Heart right ventricle (tissue), 16 donors: Measurements from ENCODE around the gene SPINK4. TPM values are rescaled to one million over a fixed set of nuclear protein-coding genes. Genes with fewer than 3 reads are reported as not detected.

Source experiments
- ATAC-seq, 8 donors: fragments of 200-7000 bp; cut with Tn5 transposase; one replicate each; pipeline ENCODE4 v1.9.1; 2020; ENCODE audit warnings: mild to moderate bottlenecking in 8 of 8, moderate library complexity in 8 of 8, moderate number of reproducible peaks in 1 of 8
- DNase-seq, 2 donors: peaks; one replicate each; pipeline ENCODE4 v3.0.0-alpha.2; 2020
- H3K27ac ChIP-seq, 10 donors: fragments of 200-600 bp; sonication (generic) in 2 of 10; one replicate each; pipeline versions ENCODE4 v1.5.0 to v1.8.0; 2020 to 2022; ENCODE audit warnings: mild to moderate bottlenecking in 3 of 10
- H3K27me3 ChIP-seq, 7 donors: fragments of 200-600 bp; one replicate each; pipeline ENCODE4 v1.8.0; 2021 to 2022; ENCODE audit warnings: mild to moderate bottlenecking in 2 of 7
- H3K36me3 ChIP-seq, 9 donors: fragments of 200-600 bp; sonication (generic) in 1 of 9; one replicate each; pipeline versions ENCODE4 v1.5.0 to v1.8.0; 2020 to 2022; ENCODE audit warnings: mild to moderate bottlenecking in 2 of 9
- H3K4me1 ChIP-seq, 9 donors: fragments of 200-600 bp; sonication (generic) in 1 of 9; one replicate each; pipeline versions ENCODE4 v1.5.0 to v1.8.0; 2020 to 2022; ENCODE audit warnings: mild to moderate bottlenecking in 4 of 9
- H3K4me3 ChIP-seq, 10 donors: fragments of 200-600 bp; sonication (generic) in 2 of 10; one replicate each; pipeline versions ENCODE4 v1.5.0 to v1.8.0; 2020 to 2022; ENCODE audit warnings: mild to moderate bottlenecking in 7 of 10, moderate library complexity in 2 of 10
- H3K9me3 ChIP-seq, 11 donors: fragments of 200-600 bp in 10 of 11; sonication (generic) in 2 of 11; one replicate each; pipeline versions ENCODE4 v1.5.0 to v1.8.0; 2013 to 2022; ENCODE audit warnings: mild to moderate bottlenecking in 2 of 11, control low read depth in 1 of 11, moderate library complexity in 1 of 11
- CTCF ChIP-seq, 9 donors: fragments of 200-600 bp; sonication (generic) in 2 of 9; IDR thresholded peaks; one replicate each; pipeline versions ENCODE4 v1.5.0 to v1.8.0; 2021 to 2022; ENCODE audit warnings: antibody characterized with exemption in 9 of 9, mild to moderate bottlenecking in 5 of 9, moderate library complexity in 1 of 9
- WGBS, 2 donors: extraction: QIAGEN DNeasy Blood & Tissue Kit; methylation state at CpG; one replicate each; pipeline ENCODE4 v1.1.7; 2013; ENCODE audit warnings: inconsistent platforms in 1 of 2; 5-methylcytosine and 5-hydroxymethylcytosine counted together
- intact Hi-C, 10 donors: fragments of 100-400 bp; cut with DNase I; formaldehyde crosslinking; loops; one replicate each; pipeline versions ENCODE4 v1.11.1 to v1.14.2; 2022
- polyA plus RNA-seq, 2 donors: library from polyadenylated mRNA; stranded (reverse); fragments of 200-250 nt; gene quantifications; one replicate each; pipeline ENCODE4 v1.2.3, GENCODE V29; 2013
- total RNA-seq, 10 donors: library from RNA; stranded (reverse); fragmentation: NEBNext Ultra II Directional in 3 of 10; extraction: Animal tissue kit (Norgen Biotek cat#: 25700) in 3 of 10; gene quantifications; one replicate each; pipeline versions ENCODE4 v1.2.1 to v1.2.4, GENCODE V29; 2021 to 2023
- donor health status: Arrhythmogenic right ventricular cardiomyopathy.
- donor health status: ischemic (EF 13 %, LVEDD 7.1; RV severe dilation, severe dysfunction).
- donor health status: healthy with polysubstance abuse.
- donor health status: DM: no; HTN: yes; CAD: no.
- donor health status: DM: no; HTN: no; CAD: no.
- donor health status: ischemic (EF 25% LVEDD 6.9; RV normal size, moderate dysfunction).
- donor health status: ischemic (EF 25% LVEDD 5.7; RV mildly dilated, moderate dysfunction).
- donor health status: healthy.
- donor health status: DM: yes; HTN: yes; CAD: no.
- donor health status: Ischemic cardiomyopathy.
- donor health status: ischemic (EF 35%, LVEDD 5.7; RV mildly dilated, moderate dysfunction).
- donor health status: nonischemic (EF 11% LVEDD 7.7; RV severe dilation, severe dysfunction).
- donor health status: DM: yes; HTN: yes; CAD: no.
- donor health status: PGD.
- donor health status: ischemic (EF 29% LVEDD 5.4; RV normal size, mild dysfunction).
- donor health status: nonischemic (EF 23%, LVEDD 6.1; RV moderate dilation, normal function).

Gene SPINK4
- total and polyA plus RNA-seq, 12 donors: not detected

GRCh38 chr9:33287087-33287490 lies 47.1 kb downstream of the SPINK4 start:
- 59 to 61% methylated on average over 4 of the region's 4 CpGs for WGBS, 2 donors
- DNase-seq (peak in 1 of 2 donors; percentile 34), ATAC-seq (no peak)
- intact Hi-C loops: loop anchor here in 7 of 10 donors (5.0 to 10.0 kb wide), 4 partner anchors 130 to 185 kb away; partner anchors contain the start of gene NOL6 (in 1 of the 7)
- Histone ChIP-seq H3K4me1 (peaks cover 0 to 31% (median 26%) of the 10 kb centered on the region in 9 donors), H3K9me3 (no peaks in the 10 kb centered on the region), H3K36me3 (peaks cover 0 to 49% (median 8%) of the 10 kb centered on the region in 9 donors), H3K27ac (peak overlapping the region in 7 of 10 donors; percentile 3 to 35 (median 24)), H3K4me3 (no peak overlapping the region), H3K27me3 (no peaks in the 10 kb centered on the region)
- TF ChIP-seq CTCF (IDR thresholded peaks at IDR 0.05): peak; percentile 31 to 76 (median 67)

GRCh38 chr9:33288235-33288634 lies 48.3 kb downstream of the SPINK4 start:
- Histone ChIP-seq H3K4me3 (no peak overlapping the region), H3K4me1 (peaks cover 0 to 43% (median 37%) of the 10 kb centered on the region in 9 donors), H3K9me3 (no peaks in the 10 kb centered on the region), H3K36me3 (peaks cover 0 to 49% (median 0%) of the 10 kb centered on the region in 9 donors), H3K27me3 (no peaks in the 10 kb centered on the region), H3K27ac (peak overlapping the region in 3 of 10 donors; percentile 98 to 100 (median 99))
- intact Hi-C loops: loop anchor here in 7 of 10 donors (5.0 to 10.0 kb wide), 4 partner anchors 129 to 184 kb away; partner anchors contain the start of gene NOL6 (in 1 of the 7)
- 82 to 91% methylated on average over 4 of the region's 4 CpGs for WGBS, 2 donors
- ATAC-seq (no peak), DNase-seq (peak in 1 of 2 donors; percentile 16)
- no peak for TF ChIP-seq CTCF (IDR thresholded peaks at IDR 0.05)

- H3K36me3 ChIP-seq: peaks cover 0 to 49% (median 0%) of the 10 kb centered on the region in 9 donors
- intact Hi-C loops: loop anchor here in 7 of 10 donors (5.0 to 10.0 kb wide), 4 partner anchors 128 to 183 kb away; partner anchors contain the start of gene NOL6 (in 1 of the 7)
- H3K27me3 ChIP-seq: no peaks in the 10 kb centered on the region
- peak; percentile 9 to 15 for DNase-seq
- WGBS, 2 donors: 83 to 86% methylated on average over 14 of the region's 14 CpGs
- peak in 1 of 8 donors; percentile 12 for ATAC-seq
- peaks cover 0 to 49% (median 43%) of the 10 kb centered on the region in 9 donors for H3K4me1 ChIP-seq
- TF ChIP-seq CTCF (IDR thresholded peaks at IDR 0.05): no peak
- no peaks in the 10 kb centered on the region for H3K9me3 ChIP-seq
- peak overlapping the region; percentile 94 to 100 (median 98) for H3K27ac ChIP-seq
- peak overlapping the region in 6 of 10 donors; percentile 60 to 94 (median 84) for H3K4me3 ChIP-seq
Observed at GRCh38 chr9:33288828-33289483, 49.0 kb downstream of the SPINK4 start.

- ATAC-seq (peak in 7 of 8 donors; percentile 0 to 40 (median 14)), DNase-seq (peak; percentile 13 to 21)
- peaks cover 0 to 49% (median 0%) of the 10 kb centered on the region in 9 donors for H3K36me3 ChIP-seq
- peak overlapping the region; percentile 94 to 100 (median 98) for H3K27ac ChIP-seq
- H3K4me1 ChIP-seq: peaks cover 0 to 55% (median 43%) of the 10 kb centered on the region in 9 donors
- TF ChIP-seq CTCF (IDR thresholded peaks at IDR 0.05): no peak
- no peaks in the 10 kb centered on the region for H3K9me3 ChIP-seq
- H3K27me3 ChIP-seq: no peaks in the 10 kb centered on the region
- intact Hi-C loops: loop anchor here in 7 of 10 donors (5.0 to 10.0 kb wide), 4 partner anchors 128 to 183 kb away; partner anchors contain the start of gene NOL6 (in 1 of the 7)
- H3K4me3 ChIP-seq: peak overlapping the region; percentile 59 to 94 (median 79)
- WGBS, 2 donors: 12 to 14% methylated on average over 9 to 11 of the region's 12 CpGs
Observed at GRCh38 chr9:33289496-33289895, 49.5 kb downstream of the SPINK4 start.
